ENCODE data around the gene SPECC1L. TPM values are rescaled to one million over a fixed set of nuclear protein-coding genes. Genes with fewer than 3 reads are reported as not detected.
A peak's percentile ranks its signal among the peaks of the same experiment; 100 is the strongest.

Gene SPECC1L
- total RNA-seq, 1 donor from 2014 or later: 86.2 TPM

DNA sequence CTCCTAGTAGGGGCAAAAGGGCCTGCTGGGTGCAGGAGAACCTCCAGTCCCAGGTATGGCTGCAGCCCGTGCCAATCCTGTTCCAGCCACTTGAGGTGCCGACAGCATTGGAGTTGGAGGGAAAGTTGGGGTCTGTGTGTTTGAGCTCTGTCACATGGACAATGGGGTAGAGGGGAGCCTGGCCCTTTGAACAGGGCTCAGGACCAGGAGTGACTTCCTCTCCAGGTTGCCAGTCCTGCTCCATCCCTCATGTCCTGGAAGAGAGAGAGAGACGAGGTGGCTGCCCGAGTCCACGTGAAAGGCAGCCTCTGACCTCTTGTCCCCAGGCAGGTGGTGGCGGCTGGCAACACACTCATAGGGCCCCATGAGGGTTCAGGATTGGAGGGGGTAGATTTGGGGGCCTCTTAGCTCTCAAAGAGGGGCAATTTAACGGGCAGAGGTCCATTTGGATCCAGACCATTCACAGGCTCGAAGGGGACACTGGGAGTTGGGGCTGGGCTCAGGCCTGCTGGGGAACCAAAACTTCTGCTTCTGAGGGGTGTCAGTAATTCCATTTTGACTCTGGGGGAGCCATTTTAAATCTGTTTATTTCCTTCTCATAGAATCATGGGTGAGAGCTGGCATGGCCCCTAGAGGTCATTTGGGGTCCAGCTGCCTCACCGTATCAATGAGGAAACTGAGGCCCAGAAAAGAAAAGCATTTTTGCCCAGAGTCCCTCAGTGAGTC is 160.8 kb downstream of the SPECC1L start:
- no peak for ATAC-seq
- DNase-seq (ENCODE audit: low spot score): peak; percentile 49
- intact Hi-C loops (cut with DNase I): no loop called here

DNA sequence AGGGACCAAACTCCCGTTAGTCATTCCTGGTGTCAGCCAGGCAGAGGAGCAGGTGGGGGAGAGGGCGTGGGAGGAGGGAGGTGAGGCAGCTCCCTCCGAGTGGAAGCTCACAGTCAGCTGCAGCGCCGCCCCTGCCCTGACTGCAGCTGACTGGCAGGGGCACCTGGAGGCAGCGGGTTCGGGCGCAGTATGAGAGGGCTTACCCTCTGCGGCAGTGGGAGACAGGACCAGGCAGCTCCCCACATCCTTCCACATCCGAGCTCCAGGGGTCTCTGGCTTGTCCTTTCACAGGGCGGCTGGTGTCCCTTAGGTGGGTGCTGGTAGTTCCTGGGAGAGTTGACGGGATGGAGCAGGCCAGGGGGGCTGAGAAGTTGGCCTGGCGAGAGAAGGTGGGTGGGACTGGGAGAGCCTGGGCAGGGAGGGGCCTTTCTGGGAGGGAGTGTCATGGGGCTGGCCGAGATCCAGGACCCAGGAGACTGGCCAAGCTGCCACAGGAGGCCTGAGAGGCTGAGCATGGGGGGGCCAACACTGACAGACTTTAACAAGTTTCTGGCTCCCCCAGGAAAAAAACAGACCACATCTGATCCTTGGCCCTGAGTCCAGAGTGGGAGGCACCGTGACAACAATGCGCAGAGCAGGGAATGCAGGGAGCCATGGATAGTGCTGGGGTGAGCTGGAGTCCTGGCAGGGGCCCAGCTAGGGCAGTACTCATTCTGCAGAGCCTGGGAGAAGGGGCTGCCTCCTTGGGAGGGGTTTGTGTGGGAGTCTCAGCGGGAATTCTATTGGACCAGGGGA is 161.6 kb downstream of the SPECC1L start:
- DNase-seq (ENCODE audit: low spot score) (peak; percentile 81), ATAC-seq (peak; percentile 29)
- intact Hi-C loops (cut with DNase I): no loop called here

GRCh38 chr22:24433001-24433827 is 162.6 kb downstream of the SPECC1L start:
- intact Hi-C loops (cut with DNase I): no loop called here
- DNase-seq (ENCODE audit: low spot score): no peak

GRCh38 chr22:24433828-24434470 is 163.3 kb downstream of the SPECC1L start:
- peak; percentile 58 for DNase-seq (ENCODE audit: low spot score)
- ATAC-seq: peak; percentile 43
- intact Hi-C loops (cut with DNase I): no loop called here

More at GRCh38 chr22:24433001-24433827, 162.6 kb downstream of the SPECC1L start:
- no peak for ATAC-seq

DNA sequence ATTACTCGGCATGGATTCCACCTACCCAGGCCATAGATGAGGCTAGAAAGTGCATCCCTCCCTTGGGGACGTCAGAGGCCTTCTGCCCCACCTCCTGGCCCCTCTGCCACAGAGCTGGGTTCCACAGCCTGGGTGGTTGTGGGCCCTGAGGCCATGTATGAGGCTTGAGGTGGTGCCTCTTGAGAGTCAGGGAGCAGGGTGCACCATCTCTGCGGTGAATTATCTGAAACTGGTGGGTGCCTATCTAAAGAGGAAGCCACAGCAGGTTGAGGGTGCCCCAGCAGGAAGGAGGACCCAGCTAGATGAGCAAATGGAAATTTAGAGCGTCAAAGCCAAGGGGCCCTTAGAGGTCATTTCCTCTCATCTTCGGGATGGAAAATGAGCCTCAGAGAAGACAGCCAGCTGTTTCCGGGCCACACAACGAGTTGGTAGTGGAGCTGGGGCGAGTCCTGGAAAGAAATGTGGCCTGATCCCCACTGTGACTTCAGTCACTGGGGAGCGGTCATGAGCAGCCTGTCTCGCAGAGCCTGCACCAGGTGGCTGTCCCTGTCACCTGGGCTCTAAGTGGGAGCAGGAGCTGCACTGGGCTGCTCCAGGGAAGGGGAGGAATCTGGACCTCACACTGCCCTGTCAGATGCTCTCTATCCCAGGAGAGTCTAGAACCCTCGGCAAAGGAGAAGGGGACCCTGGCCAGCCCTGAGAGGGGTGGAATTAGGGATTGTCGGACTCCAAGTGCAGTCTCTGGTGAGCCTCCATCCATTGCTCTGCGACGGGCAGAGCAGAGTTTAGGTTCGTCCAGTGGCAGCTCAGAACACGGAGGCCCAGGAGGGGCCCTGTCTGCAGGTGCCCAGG is 164.1 kb downstream of the SPECC1L start:
- intact Hi-C loops (cut with DNase I): no loop called here
- peak; percentile 77 for ATAC-seq
- peak; percentile 83 for DNase-seq (ENCODE audit: low spot score)

- intact Hi-C loops (cut with DNase I): no loop called here
- DNase-seq (ENCODE audit: low spot score): no peak
- no peak for ATAC-seq
Observed at GRCh38 chr22:24435323-24435645, 164.7 kb downstream of the SPECC1L start.

DNA sequence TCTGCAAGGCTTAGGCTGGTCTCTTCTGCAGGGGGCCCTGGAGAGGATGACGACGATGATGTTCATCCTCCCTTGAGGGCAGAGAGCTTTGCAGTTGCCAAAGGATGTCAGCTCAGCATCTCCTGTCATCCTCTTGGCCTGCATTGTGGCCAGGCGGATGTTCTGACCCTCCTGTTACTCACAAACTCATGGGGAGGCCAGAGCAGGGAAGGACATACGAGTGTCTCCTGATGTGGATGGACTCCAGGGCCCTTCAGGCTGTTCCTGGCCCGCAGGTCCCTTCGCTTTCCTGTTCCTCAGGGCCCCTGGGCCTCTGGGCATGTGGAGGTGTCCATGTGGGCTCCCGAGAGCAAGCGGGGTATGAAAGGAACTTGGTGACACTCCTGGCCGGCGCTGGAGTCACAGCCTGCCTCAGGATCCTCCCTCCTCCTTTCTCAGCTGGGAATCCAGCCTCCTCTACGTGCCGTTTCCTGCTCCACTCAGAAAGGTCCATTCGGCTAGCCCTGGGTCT is 165.3 kb downstream of the SPECC1L start:
- intact Hi-C loops (cut with DNase I): no loop called here
- peak; percentile 57 for DNase-seq (ENCODE audit: low spot score)
- peak; percentile 14 for ATAC-seq

GRCh38 chr22:24436553-24436952 is 165.9 kb downstream of the SPECC1L start:
- ATAC-seq (no peak), DNase-seq (ENCODE audit: low spot score) (peak; percentile 52)
- intact Hi-C loops (cut with DNase I): no loop called here

- no peak for ATAC-seq
- intact Hi-C loops (cut with DNase I): no loop called here
- peak; percentile 50 for DNase-seq (ENCODE audit: low spot score)
Observed at GRCh38 chr22:24437091-24437490, 166.5 kb downstream of the SPECC1L start.

GRCh38 chr22:24437741-24438328 is 167.2 kb downstream of the SPECC1L start:
- ATAC-seq: no peak

DNA sequence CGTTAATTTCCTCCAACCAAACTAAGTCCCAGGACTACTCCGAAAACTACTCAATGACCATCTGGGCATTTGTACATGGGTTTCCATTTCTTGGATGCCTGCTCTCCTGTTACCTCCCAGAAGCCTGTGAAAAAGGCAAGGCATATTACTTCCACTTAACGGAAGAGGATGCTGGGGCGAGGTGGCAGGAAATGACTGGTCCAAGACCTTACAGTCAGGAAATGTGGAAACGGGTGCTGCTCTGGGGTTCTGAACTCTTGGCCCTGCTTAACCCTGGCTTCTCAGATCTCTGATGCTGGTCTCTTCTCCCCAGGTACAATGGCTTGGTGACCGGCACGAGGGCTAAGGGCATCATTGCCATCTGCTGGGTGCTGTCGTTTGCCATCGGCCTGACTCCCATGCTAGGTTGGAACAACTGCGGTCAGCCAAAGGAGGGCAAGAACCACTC is 169.7 kb downstream of the SPECC1L start:
- DNase-seq (ENCODE audit: low spot score) (no peak), ATAC-seq (no peak)
- intact Hi-C loops (cut with DNase I): no loop called here

More at GRCh38 chr22:24437741-24438328, 167.2 kb downstream of the SPECC1L start:
- intact Hi-C loops (cut with DNase I): no loop called here
- DNase-seq (ENCODE audit: low spot score): peak; percentile 42

DNA sequence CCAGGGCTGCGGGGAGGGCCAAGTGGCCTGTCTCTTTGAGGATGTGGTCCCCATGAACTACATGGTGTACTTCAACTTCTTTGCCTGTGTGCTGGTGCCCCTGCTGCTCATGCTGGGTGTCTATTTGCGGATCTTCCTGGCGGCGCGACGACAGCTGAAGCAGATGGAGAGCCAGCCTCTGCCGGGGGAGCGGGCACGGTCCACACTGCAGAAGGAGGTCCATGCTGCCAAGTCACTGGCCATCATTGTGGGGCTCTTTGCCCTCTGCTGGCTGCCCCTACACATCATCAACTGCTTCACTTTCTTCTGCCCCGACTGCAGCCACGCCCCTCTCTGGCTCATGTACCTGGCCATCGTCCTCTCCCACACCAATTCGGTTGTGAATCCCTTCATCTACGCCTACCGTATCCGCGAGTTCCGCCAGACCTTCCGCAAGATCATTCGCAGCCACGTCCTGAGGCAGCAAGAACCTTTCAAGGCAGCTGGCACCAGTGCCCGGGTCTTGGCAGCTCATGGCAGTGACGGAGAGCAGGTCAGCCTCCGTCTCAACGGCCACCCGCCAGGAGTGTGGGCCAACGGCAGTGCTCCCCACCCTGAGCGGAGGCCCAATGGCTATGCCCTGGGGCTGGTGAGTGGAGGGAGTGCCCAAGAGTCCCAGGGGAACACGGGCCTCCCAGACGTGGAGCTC is 170.2 kb downstream of the SPECC1L start:
- intact Hi-C loops (cut with DNase I): no loop called here
- no peak for DNase-seq (ENCODE audit: low spot score)
- peak; percentile 7 for ATAC-seq

DNA sequence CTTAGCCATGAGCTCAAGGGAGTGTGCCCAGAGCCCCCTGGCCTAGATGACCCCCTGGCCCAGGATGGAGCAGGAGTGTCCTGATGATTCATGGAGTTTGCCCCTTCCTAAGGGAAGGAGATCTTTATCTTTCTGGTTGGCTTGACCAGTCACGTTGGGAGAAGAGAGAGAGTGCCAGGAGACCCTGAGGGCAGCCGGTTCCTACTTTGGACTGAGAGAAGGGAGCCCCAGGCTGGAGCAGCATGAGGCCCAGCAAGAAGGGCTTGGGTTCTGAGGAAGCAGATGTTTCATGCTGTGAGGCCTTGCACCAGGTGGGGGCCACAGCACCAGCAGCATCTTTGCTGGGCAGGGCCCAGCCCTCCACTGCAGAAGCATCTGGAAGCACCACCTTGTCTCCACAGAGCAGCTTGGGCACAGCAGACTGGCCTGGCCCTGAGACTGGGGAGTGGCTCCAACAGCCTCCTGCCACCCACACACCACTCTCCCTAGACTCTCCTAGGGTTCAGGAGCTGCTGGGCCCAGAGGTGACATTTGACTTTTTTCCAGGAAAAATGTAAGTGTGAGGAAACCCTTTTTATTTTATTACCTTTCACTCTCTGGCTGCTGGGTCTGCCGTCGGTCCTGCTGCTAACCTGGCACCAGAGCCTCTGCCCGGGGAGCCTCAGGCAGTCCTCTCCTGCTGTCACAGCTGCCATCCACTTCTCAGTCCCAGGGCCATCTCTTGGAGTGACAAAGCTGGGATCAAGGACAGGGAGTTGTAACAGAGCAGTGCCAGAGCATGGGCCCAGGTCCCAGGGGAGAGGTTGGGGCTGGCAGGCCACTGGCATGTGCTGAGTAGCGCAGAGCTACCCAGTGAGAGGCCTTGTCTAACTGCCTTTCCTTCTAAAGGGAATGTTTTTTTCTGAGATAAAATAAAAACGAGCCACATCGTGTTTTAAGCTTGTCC is 171.0 kb downstream of the SPECC1L start:
- intact Hi-C loops (cut with DNase I): no loop called here
- ATAC-seq (no peak), DNase-seq (ENCODE audit: low spot score) (no peak)

DNA sequence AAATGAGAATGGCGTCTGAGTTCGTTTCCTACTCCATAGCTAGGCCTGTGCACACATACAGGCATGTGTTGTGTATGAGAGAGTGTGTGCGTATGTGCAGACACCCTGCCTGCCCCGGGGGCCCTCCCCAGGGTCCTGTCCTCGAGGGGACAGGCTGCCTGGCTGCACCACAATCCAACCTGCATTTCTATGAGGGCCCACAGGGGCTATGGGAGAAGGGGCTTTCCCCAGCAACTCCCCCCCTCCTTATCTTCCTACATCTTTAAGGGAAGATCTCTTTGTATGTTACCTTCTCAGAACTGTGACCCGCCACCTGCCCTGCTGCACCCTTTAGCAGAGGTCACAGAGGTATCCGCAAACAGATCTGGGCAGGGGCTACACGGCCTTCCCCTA is 171.7 kb downstream of the SPECC1L start:
- intact Hi-C loops (cut with DNase I): no loop called here
- DNase-seq (ENCODE audit: low spot score): no peak
- ATAC-seq: no peak

GRCh38 chr22:24443668-24444067 is 173.0 kb downstream of the SPECC1L start:
- no peak for ATAC-seq
- DNase-seq (ENCODE audit: low spot score): no peak
- intact Hi-C loops (cut with DNase I): no loop called here

- DNase-seq (ENCODE audit: low spot score): no peak
- ATAC-seq: no peak
- intact Hi-C loops (cut with DNase I): no loop called here
Observed at GRCh38 chr22:24444251-24444650, 173.6 kb downstream of the SPECC1L start.

Measured in sciatic nerve (tissue), 2 donors.